ENCODE results near the gene NCOA3. TPM values are rescaled to one million over a fixed set of nuclear protein-coding genes. Genes with fewer than 3 reads are reported as not detected.

NCOA3 gene
- total RNA-seq, 4 donors from 2014 or later, result 45.1 to 77.8 (median 56.3) TPM

GRCh38 chr20:47606983-47607613, 105.4 kb downstream of the NCOA3 start:
- TF ChIP-seq POLR2AphosphoS5 (IDR thresholded peaks at IDR 0.05), result no peak
- no peak for TF ChIP-seq EP300 (IDR thresholded peaks at IDR 0.05)
- H3K27me3 ChIP-seq, result no peaks in the 10 kb centered on the region

GRCh38 chr20:47609001-47609400, 107.3 kb downstream of the NCOA3 start:
- 88% methylated on average over 5 of the region's 5 CpGs for WGBS
- no peak overlapping the region for H3K4me3 ChIP-seq
- no peaks in the 10 kb centered on the region for H3K36me3 ChIP-seq
- H3K27ac ChIP-seq, result no peak overlapping the region
- H3K4me1 ChIP-seq, result peaks cover 19% of the 10 kb centered on the region
- H3K27me3 ChIP-seq, result no peaks in the 10 kb centered on the region
- H3K9me3 ChIP-seq, result no peaks in the 10 kb centered on the region
- no peak for DNase-seq (ENCODE audit: low spot score in 2 of 2)
- TF ChIP-seq POLR2A (IDR thresholded peaks at IDR 0.05) (no peak), EP300 (IDR thresholded peaks at IDR 0.05) (no peak), POLR2AphosphoS5 (IDR thresholded peaks at IDR 0.05) (no peak), CTCF (IDR thresholded peaks at IDR 0.05) (no peak)

More at GRCh38 chr20:47606983-47607613, 105.4 kb downstream of the NCOA3 start:
- Histone ChIP-seq H3K27ac (no peak overlapping the region), H3K4me1 (peaks cover 19% of the 10 kb centered on the region), H3K4me3 (no peak overlapping the region), H3K36me3 (no peaks in the 10 kb centered on the region), H3K9me3 (no peaks in the 10 kb centered on the region)
- DNase-seq (ENCODE audit: low spot score in 2 of 2), result no peak
- 97% methylated on average over 1 of the region's 1 CpG for WGBS

- no peaks in the 10 kb centered on the region for H3K9me3 ChIP-seq
- H3K4me3 ChIP-seq, result no peak overlapping the region
- no peaks in the 10 kb centered on the region for H3K27me3 ChIP-seq
- no peak for DNase-seq (ENCODE audit: low spot score in 2 of 2)
- 65% methylated on average over 6 of the region's 6 CpGs for WGBS
- no peaks in the 10 kb centered on the region for H3K36me3 ChIP-seq
- no peak overlapping the region for H3K27ac ChIP-seq
- TF ChIP-seq POLR2A (IDR thresholded peaks at IDR 0.05) (no peak), CTCF (IDR thresholded peaks at IDR 0.05) (no peak), POLR2AphosphoS5 (IDR thresholded peaks at IDR 0.05) (no peak), EP300 (IDR thresholded peaks at IDR 0.05) (no peak)
- peaks cover 19% of the 10 kb centered on the region for H3K4me1 ChIP-seq
Observed at GRCh38 chr20:47610247-47610944, 108.7 kb downstream of the NCOA3 start.

GRCh38 chr20:47610945-47611250, 109.2 kb downstream of the NCOA3 start:
- H3K36me3 ChIP-seq, result no peaks in the 10 kb centered on the region
- H3K9me3 ChIP-seq, result no peaks in the 10 kb centered on the region
- H3K27ac ChIP-seq, result no peak overlapping the region
- no peak for TF ChIP-seq EP300 (IDR thresholded peaks at IDR 0.05)
- TF ChIP-seq POLR2AphosphoS5 (IDR thresholded peaks at IDR 0.05), result no peak
- no peak for TF ChIP-seq CTCF (IDR thresholded peaks at IDR 0.05)
- TF ChIP-seq POLR2A (IDR thresholded peaks at IDR 0.05), result no peak
- H3K4me3 ChIP-seq, result no peak overlapping the region
- no peaks in the 10 kb centered on the region for H3K27me3 ChIP-seq
- peaks cover 19% of the 10 kb centered on the region for H3K4me1 ChIP-seq
- no peak for DNase-seq (ENCODE audit: low spot score in 2 of 2)

- no peaks in the 10 kb centered on the region for H3K9me3 ChIP-seq
- no peak overlapping the region for H3K4me3 ChIP-seq
- H3K4me1 ChIP-seq, result peaks cover 19% of the 10 kb centered on the region
- DNase-seq (ENCODE audit: low spot score in 2 of 2), result no peak
- no peak for TF ChIP-seq CTCF (IDR thresholded peaks at IDR 0.05)
- no peak for TF ChIP-seq EP300 (IDR thresholded peaks at IDR 0.05)
- no peak overlapping the region for H3K27ac ChIP-seq
- no peaks in the 10 kb centered on the region for H3K27me3 ChIP-seq
- no peaks in the 10 kb centered on the region for H3K36me3 ChIP-seq
- 95% methylated on average over 9 of the region's 9 CpGs for WGBS
Observed at GRCh38 chr20:47611785-47612184, 110.1 kb downstream of the NCOA3 start.
